Endothelial cell of hepatic sinusoid (primary cell): Measurements from ENCODE around the gene KLHL42.
"Not testable (repeated sequence)": the region's sequence is repeated elsewhere in the genome, so short reads cannot be mapped to it uniquely, and the experiment has no call there.

Source experiments
- in situ Hi-C: cut with HindIII; loops from 2 replicates; pipeline ENCODE4 v1.10.0; 2017; ENCODE audit warnings: low sequenced_read_pairs

KLHL42 gene, protein sequence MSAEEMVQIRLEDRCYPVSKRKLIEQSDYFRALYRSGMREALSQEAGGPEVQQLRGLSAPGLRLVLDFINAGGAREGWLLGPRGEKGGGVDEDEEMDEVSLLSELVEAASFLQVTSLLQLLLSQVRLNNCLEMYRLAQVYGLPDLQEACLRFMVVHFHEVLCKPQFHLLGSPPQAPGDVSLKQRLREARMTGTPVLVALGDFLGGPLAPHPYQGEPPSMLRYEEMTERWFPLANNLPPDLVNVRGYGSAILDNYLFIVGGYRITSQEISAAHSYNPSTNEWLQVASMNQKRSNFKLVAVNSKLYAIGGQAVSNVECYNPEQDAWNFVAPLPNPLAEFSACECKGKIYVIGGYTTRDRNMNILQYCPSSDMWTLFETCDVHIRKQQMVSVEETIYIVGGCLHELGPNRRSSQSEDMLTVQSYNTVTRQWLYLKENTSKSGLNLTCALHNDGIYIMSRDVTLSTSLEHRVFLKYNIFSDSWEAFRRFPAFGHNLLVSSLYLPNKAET

DNA sequence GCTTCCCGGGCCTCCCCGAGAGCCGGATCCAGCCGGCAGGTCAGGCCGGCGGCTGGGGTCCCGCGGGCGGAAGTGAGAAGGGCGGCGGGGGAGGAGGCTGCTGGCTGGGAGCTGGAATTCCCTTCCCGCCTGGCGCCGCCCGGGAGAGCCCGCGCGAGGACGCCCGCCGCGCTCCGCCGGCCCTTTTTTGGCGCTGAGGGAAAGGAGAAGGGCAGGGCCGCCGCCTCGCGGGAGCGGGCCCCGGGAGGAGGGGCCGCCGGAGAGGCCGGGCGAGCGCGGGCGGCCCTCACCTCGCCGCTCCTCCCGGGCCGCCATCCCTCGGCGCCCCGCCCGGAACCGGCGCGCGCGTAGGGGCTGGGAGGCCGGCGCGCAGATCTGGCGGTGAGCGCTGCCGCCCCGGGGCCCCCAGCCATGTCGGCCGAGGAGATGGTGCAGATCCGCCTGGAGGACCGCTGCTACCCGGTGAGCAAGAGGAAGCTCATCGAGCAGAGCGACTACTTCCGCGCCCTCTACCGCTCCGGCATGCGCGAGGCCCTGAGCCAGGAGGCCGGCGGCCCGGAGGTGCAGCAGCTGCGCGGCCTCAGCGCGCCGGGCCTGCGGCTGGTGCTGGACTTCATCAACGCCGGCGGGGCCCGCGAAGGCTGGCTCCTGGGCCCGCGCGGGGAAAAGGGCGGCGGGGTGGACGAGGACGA is at the start of gene KLHL42, which contains the start of gene MANSC4:
TSS of gene KLHL42 (plus strand) at position 314 of the 692 bp plus-strand sequence. CDS start at position 412, 98 bp downstream.
TSS of gene MANSC4 (minus strand) at position 317 of the 692 bp plus-strand sequence. CDS start 8,960 bp downstream, outside the sequence.
- in situ Hi-C loops, result no loop called here

DNA sequence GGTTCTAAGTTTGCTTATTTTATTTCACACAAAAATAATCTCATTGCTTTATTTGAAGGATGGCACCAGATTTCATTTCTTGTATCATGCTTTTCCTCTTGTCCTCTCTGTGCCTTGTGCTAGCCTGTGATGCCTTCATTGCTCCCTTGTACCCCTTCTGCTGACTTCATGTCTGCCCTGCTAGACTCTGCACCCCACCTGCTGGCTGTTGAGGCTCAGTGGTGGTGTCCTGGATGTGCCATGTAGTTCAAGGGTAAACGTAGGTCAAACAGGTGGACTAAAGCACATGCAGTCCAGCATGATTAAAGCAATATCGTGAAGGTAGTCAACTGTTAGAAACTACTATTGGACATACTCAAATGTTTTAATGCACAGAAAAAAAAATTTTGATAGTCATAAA is 47.8 kb upstream of the KLHL42 start:
- in situ Hi-C loops, result loop anchor here (5.0 kb wide), 1 partner anchor 90 kb away; no protein-coding TSS in a partner anchor

DNA sequence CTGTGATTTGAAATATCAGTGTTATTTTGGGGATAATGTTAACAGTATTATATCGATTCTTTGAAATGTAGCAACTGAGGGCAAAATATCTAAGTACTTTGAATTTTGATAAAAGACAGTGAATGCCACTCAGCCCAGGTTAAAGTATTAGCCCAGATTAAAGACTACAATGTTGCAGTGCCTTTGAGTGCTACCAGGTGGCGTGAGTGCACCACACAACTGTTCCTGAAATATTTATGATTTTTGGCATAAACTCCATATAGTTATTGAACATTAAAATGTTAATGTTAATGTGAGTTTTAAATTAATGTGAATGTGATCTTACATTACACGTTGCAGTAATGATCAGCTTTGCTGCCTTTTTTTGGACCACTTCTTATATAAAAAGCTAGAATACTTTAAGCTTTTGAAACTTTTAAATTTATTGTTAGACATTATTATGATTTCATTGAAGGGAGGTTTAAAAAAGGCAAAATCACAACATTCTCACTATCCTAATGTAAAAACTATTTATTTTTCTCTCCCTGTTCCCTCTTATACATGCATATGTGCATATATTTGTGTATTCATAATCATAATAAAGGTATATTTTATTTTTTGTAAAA is 46.9 kb upstream of the KLHL42 start:
- in situ Hi-C loops, result loop anchor here (5.0 kb wide), 1 partner anchor 89 kb away; no protein-coding TSS in a partner anchor

DNA sequence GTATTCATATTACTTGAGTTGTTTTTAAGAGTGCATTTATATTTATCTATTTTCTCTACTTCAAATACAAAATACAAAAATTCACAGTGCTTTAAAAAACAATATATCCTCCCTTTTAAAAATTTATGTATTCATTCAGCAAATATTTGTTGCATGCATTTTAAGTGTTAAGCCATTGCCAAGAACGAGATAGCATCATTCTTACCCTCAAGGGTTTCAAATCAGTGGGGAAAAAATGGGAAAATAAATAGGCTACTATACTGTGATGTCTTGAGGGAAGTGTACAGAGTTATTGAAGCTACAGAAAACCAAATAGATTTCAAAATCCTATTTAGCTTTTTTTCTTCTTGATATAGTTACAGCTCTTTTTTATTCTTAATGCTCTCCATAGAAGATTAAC is 46.2 kb upstream of the KLHL42 start:
- in situ Hi-C loops, result loop anchor here (5.0 kb wide), 1 partner anchor 89 kb away; no protein-coding TSS in a partner anchor

DNA sequence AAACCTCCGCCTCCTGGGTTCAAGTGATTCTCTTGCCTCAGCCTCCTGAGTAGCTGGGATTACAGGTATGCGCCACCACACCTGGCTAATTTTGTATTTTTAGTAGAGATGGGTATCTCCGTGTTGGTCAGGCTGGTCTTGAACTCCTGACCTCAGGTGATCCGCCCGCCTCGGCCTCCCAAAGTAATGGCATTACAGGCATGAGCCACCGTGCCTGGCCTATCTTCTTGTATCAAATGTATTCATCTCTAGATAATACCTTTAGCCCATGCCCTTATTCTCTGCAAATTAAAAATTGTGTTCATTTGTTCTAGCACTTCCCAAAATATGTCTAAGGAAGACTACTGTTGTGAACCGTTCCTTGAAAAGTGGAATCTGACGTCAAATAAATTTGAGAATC is 45.7 kb upstream of the KLHL42 start:
- in situ Hi-C loops, result loop anchor here (5.0 kb wide), 1 partner anchor 88 kb away; no protein-coding TSS in a partner anchor

DNA sequence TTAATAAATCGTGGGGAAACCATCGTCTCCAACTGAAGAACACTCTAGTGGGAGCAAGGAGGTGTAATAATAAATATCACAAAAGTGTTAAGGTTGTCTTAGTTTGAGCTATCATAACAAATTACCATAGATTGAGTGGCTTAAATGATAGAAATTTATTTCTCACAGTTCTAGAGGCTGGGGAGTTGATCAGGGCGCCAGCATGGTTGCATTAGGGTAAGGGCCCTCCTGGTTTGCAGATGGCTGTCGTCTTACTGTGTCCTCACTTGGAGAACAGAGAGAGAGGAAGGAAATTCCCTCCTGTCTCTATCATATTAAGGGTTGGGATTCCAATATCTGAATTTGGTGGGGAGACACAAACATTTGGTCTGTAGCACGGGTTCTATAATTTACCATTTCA is 36.4 kb upstream of the KLHL42 start:
- in situ Hi-C loops, result no loop called here

DNA sequence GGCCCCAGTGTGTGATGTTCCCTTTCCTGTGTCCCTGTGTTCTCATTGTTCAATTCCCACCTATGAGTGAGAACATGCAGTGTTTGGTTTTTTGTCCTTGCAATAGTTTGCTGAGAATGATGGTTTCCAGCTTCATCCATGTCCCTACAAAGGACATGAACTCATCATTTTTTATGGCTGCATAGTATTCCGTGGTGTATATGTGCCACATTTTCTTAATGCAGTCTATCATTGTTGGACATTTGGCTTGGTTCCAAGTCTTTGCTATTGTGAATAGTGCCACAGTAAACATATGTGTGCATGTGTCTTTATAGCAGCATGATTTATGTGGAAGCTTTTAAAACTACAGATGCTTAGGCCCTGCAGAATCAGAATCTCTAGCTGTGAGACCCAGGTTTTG is 34.3 kb upstream of the KLHL42 start:
- in situ Hi-C loops, result not testable (repeated sequence)

DNA sequence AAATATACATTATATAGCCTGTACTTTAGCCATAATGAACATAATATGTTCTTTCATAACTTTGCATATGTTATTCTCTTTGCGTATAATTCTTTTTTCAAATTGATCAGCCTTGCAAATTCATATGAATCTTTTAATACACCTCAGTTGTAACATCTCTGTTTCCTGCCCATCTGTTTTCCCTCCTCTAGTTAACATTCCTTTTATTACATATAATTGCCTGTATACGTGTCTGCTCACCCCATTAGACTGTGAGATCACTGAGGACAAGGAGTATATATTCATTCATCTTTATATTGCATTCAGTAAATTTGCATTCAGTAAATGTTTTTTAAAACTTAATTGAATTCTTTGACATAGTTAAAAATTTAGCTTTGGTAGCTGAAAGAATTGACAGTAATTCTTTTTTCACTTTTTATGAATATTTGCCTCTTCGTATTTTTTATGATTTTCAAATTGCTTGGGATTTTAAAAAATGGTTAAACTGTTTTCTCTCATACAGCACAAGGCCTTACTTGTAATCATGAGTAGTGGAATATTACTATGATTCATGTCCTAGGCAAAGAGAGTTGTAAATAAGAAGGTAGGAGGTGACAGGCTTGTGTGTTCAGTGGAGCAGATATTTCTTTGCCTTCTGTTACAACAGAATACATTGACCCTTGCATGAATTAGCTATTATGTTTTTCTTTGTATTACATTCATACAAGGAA is 32.8 kb upstream of the KLHL42 start:
- in situ Hi-C loops, result no loop called here

DNA sequence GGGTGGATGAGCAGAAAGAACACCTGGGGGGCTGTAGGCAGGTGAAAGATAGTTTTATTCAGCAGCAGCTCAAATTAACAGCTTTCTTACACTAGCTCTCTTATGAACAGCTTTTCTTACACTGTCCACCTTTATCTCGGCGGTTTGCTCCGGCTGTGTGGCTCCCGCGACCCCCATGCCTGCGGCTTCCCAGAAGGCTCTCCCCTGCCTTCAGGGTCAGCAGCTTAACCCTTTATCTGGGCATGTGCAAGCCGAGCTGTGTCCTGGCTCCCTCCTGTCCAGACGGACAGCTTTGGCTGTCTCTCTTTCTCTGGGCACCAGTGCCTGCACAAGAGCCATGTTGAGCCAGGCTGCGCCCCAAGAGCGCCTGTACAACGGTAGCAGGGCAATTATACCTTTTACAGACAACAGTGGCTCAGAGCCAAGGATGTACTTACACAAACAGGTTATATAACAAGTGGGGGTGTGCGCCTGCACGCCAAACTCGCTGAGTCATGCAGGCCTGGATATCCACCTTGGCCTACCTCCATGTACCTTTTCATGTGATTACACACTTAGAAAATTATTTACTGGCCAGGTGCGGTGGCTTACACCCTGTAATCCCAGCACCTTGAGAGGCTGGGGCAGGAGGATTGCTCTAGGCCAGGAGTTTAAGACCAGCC is 28.5 kb upstream of the KLHL42 start:
- in situ Hi-C loops, result no loop called here

DNA sequence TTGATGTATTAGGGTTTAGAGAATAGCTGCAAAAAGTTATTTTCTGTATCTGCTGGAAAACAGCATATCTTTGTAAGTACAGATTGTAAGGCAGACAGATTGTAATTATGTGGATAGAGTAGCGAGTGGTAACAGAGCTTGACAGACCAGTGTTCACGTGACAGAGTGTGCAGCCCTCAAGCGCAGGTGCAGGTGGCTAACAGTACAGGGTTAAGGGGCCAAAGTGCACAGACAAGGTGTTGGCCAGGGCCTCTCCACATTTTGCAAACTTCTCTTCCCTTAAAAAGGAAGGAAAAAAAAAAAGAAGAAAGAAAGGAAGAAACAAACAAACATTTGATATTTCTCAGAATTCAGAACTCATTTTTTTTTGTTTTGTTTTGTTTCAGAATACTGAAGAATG is 25.2 kb upstream of the KLHL42 start:
- in situ Hi-C loops, result no loop called here

DNA sequence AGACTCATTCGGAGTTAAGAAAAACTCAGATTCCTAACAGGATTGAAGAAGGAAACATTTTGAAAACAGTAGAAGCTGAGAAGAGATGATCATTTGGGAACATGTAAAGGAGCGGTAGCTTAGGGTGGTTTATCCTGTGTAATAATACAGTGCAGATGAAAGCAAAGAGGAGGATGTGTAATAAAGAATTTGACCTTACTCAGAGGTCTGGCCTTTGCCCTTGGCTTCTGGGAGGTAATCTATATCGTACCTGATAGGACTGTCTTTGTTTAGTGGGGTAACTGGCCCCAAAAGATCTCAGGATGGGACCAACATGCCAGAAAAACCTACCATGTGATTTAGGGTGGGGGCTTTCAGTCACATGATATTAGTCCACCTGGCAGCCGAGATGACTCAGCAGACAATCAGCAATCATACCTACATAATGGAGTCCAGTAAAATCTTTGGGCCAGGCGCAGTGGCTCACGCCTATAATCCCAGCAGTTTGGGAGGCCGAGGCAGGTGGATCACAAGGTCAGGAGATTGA is 23.3 kb upstream of the KLHL42 start:
- in situ Hi-C loops, result no loop called here

DNA sequence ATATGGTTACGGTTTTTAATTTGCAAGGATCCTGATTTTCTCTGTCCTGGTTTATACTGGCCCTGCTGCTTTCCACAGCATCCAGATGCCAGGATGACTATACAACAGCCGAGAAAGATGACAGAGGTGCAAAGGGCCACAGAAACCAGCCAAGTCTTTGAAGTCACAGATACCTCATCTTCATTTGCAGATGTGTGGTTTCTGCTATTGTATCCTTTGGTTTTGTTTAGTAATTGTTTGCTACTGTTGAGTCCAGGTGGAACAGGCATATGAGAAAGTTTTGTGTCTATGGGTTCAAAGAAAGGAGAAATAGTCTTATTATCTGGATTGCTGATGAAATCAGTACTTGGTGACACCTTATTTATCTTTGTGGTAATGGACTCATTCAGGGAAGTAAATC is 17.3 kb upstream of the KLHL42 start:
- in situ Hi-C loops, result no loop called here

DNA sequence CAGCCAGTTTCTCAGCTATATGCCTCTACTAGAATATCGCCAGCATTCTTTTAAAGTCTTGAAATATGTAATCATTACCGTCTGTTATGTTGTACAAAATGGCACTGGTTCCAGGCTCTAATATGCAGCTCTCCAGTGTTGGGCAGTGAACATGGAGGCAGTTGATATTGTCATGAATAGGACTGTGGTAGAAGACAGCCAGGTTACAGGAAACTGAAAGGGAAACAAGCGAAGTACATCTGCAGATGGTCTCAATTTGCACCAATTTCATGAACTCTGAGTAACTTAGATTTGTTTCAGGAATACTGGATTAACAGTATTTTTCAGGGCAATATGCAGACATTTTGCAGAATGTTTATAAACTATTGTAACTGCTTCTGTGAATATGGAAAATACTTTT is 13.4 kb upstream of the KLHL42 start:
- in situ Hi-C loops, result no loop called here

DNA sequence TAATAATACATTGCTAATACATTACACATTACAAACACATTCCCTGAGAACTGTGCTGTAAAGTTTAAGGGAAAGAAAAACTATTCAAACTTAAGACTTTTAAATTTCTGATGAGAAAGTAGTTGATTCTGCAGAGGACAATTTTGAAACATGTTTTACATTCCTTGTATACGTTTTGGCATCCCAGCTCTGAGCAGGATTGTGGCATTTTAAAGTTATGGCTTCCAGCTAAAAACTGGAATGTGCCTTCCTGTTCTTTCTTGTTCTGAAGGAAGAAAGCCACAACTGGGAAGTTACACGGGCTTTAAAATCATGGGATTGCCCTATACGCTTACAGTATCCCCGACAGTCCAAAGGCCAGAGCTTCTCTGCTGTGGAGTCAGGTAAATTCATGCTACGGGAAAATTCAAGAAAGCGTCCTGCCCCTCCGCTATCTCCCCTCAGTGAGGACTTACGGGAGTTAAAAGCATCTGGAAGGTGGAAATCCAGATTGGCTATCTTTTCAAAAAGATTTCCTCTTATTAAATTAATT is 10.8 kb upstream of the KLHL42 start:
- in situ Hi-C loops, result no loop called here

DNA sequence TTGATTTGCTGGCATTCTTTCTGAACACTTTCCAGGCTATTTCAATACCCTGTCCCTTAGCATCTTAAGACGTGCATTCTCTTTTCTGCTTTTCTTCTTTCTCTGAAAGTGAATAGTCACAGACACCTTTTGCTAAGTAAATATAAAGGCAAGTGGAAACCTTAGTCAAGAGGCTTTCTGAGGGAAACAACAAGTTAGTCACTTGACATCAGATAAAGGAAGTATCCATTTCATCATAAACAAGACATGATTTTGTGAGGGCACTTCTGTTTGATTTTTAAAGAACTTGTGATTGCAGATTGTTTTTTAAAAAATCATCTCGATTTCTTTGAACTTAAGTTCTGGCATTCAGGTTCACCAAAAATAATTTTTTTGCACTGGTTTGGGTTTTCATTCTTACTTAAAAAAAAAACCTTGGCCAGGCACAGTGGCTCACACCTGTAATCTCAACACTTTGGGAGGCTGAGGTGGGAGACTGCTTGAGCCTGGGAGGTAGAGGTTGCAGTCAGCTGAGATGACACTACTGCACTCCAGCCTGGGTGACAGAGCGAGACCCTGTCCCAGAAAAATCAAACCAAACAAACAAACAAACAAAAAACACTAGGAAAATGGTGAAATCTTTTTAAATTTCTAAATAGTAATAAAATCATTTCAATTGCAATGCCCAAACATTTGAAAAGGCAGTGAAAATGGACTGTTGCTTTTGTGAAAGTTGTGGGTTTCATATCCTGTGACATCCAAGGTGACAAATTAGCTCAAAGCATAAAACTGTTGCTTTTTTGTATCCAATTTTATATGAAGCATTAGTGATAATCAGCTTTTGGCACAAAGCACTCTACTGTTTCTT is 8.3 kb upstream of the KLHL42 start:
- in situ Hi-C loops, result no loop called here

DNA sequence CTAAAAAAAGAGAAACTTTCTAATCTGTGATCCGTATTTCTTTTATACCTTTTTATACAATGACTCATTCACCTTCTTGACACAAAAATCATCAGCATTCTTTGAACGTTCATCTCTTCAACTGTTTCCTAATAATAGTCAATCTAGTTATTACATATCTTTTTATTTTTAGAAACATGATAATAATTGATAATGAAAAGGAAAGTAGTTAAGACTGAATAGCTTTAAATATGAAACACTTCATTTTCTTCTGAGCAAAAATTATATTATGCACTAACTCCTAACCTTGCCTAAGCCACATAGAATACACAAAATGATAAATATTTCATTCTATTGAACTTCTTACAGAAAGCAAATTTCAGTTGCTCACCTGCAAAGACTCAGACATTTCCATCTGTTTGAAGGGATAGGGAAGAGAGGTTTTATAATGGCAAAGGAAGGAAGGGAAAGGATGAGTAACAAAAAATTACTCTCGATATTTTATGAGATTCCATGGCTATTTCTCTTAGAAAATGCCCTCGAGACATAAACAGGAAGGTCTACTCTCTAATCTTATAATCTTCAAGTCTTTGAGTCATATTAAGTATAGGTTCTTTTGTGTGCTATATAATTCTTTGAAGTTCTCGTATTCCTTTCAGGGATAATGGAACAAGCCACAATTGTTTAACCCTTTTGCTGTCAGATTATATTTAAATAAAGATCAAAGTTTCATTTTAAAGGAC is 7.5 kb upstream of the KLHL42 start:
- in situ Hi-C loops, result no loop called here

DNA sequence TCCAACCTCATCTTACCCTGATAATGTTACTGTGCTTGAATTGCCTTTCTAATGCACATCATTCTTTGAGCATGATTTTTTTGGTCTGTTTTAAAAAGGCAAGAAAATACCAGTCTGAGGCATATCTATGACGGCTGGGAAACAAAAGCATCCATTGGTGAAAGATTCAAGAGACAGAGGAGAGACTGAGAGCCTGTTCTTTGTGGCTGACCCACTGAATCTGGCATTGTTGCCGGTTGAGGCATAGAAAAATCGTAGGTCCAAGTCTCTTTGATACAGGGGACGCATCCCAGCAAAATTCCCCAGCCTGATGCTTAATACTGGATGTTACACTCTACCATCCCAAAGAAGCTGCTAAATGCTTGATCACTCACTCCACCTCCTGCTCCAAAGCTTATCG is 2.9 kb upstream of the KLHL42 start:
- in situ Hi-C loops, result no loop called here

DNA sequence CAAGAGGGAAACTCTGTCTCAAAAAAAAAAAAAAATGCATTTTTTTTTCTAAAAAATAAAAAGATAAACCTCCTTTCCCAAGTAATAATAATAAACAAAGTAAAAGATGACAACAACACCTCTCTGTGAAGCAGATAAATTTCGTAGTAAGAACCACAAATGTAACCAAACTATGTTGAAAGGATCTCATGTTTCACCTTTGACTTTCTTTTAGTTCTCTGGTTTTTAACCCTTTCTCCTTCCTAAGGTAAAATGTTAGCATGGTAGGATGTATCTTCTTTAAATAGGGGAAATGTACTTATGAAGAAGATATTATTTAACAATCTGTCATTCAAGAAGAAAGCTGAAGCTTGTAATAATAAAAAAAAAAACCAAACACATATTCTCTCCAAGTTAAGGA is 1.8 kb upstream of the KLHL42 start:
- in situ Hi-C loops, result no loop called here
